Left lung (tissue), 10 donors: Measurements from ENCODE around the gene CCL13. TPM values are rescaled to one million over a fixed set of nuclear protein-coding genes. Genes with fewer than 3 reads are reported as not detected.
"Not testable (repeated sequence)": the region's sequence is repeated elsewhere in the genome, so short reads cannot be mapped to it uniquely, and the experiment has no call there.

Experiments
- ATAC-seq: fragments of 200-7000 bp; cut with Tn5 transposase; one replicate; pipeline ENCODE4 v1.9.1; 2020; ENCODE audit warnings: moderate library complexity
- DNase-seq, 4 donors: peaks; one replicate each; pipeline ENCODE4 v3.0.0-alpha.2; 2013 to 2020
- H3K27ac ChIP-seq, 2 donors: fragments of 200-600 bp; sonication (generic) in 1 of 2; one replicate each; pipeline versions ENCODE4 v1.5.0 to v1.8.0; 2020 to 2021
- H3K27me3 ChIP-seq, 2 donors: fragments of 200-600 bp; sonication (generic) in 1 of 2; one replicate each; pipeline versions ENCODE4 v1.5.0 to v1.8.0; 2020 to 2021
- H3K36me3 ChIP-seq, 2 donors: fragments of 200-600 bp; sonication (generic) in 1 of 2; one replicate each; pipeline versions ENCODE4 v1.5.0 to v1.8.0; 2020 to 2021
- H3K4me1 ChIP-seq, 2 donors: fragments of 200-600 bp; one replicate each; pipeline ENCODE4 v1.8.0; 2021
- H3K4me3 ChIP-seq, 2 donors: fragments of 200-600 bp; sonication (generic) in 1 of 2; one replicate each; pipeline versions ENCODE4 v1.5.0 to v1.8.0; 2020 to 2021; ENCODE audit warnings: mild to moderate bottlenecking in 1 of 2
- H3K9me3 ChIP-seq, 2 donors: fragments of 200-600 bp; sonication (generic) in 1 of 2; one replicate each; pipeline versions ENCODE4 v1.5.0 to v1.8.0; 2020 to 2021
- intact Hi-C, 2 donors: fragments of 100-400 bp; cut with DNase I; formaldehyde crosslinking; loops; one replicate each; pipeline versions ENCODE4 v1.11.2 to v1.14.2; 2022
- polyA plus RNA-seq, 6 donors: library from polyadenylated mRNA; unstranded; fragments of 120-200 nt; gene quantifications; one replicate each; pipeline ENCODE4 v1.2.1, GENCODE V29; 2013; ENCODE audit not compliant: insufficient read length in 6 of 6
- total RNA-seq, 2 donors: library from RNA; stranded (reverse); fragmentation: NEBNext Ultra II Directional; extraction: Animal tissue kit (Norgen Biotek cat#: 25700); gene quantifications; one replicate each; pipeline ENCODE4 v1.2.1, GENCODE V29; 2021
- TF ChIP-seq, protein P1 (sequence below), 2 donors: fragments of 200-600 bp; sonication (generic) in 1 of 2; IDR thresholded peaks; one replicate each; pipeline versions ENCODE4 v1.5.0 to v1.8.0; 2021; ENCODE audit warnings: antibody characterized with exemption in 2 of 2
- donor health status: DM: no; HTN: yes; CAD: no.
- donor health status: DM: no; HTN: no; CAD: no.

Gene CCL13
- total and polyA plus RNA-seq, 8 donors, result 0.74 to 29.3 (median 1.6) TPM; not detected in 1

DNA sequence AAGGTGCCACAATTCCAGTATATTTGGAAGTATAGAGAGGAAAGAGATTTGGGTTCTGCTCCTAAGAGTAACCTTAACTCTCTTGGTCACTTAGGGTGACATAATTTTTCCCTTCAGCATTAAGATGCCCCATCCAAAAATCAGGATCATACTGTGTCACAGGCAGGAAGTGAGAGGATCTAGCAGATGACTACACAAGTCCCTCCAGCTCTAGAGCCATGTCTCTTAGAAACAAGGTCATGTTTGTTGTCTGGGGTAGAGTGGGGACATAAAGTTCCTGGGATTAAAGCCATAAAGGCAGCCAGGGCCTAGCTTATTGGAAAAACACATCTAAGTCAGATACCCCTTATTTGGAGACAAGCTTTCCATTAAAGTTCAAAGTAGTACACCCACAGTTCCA lies 34.3 kb upstream of the CCL13 start:
- peaks cover 0 to 8% of the 10 kb centered on the region in 2 donors for H3K4me1 ChIP-seq
- H3K27ac ChIP-seq, result no peak overlapping the region
- DNase-seq (no peak), ATAC-seq (no peak)
- peaks cover 0 to 9% of the 10 kb centered on the region in 2 donors for H3K9me3 ChIP-seq
- H3K27me3 ChIP-seq, result no peaks in the 10 kb centered on the region
- TF ChIP-seq, protein P1, sequence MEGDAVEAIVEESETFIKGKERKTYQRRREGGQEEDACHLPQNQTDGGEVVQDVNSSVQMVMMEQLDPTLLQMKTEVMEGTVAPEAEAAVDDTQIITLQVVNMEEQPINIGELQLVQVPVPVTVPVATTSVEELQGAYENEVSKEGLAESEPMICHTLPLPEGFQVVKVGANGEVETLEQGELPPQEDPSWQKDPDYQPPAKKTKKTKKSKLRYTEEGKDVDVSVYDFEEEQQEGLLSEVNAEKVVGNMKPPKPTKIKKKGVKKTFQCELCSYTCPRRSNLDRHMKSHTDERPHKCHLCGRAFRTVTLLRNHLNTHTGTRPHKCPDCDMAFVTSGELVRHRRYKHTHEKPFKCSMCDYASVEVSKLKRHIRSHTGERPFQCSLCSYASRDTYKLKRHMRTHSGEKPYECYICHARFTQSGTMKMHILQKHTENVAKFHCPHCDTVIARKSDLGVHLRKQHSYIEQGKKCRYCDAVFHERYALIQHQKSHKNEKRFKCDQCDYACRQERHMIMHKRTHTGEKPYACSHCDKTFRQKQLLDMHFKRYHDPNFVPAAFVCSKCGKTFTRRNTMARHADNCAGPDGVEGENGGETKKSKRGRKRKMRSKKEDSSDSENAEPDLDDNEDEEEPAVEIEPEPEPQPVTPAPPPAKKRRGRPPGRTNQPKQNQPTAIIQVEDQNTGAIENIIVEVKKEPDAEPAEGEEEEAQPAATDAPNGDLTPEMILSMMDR (IDR thresholded peaks at IDR 0.05), result no peak
- intact Hi-C loops, result no loop called here
- H3K36me3 ChIP-seq, result no peaks in the 10 kb centered on the region
- no peak overlapping the region for H3K4me3 ChIP-seq

DNA sequence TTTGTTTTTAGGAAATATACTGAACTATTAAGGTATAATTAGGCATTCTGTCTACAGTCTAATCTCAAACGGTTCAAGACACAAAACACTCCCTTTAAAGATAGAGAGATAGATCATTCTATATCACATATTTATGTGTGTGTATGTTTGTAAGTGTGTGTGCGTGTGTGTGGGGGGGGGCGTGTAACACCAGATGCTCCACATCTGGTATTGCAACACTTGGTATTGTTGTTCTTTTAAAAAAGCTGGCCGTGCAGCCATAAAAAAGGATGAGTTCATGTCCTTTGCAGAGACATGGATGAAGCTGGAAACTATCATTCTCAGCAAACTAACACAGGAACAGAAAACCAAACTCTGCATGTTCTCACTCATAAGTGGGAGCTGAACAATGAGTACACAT lies 28.7 kb upstream of the CCL13 start:
- H3K27ac ChIP-seq, H3K4me1 ChIP-seq, H3K9me3 ChIP-seq, H3K4me3 ChIP-seq, H3K36me3 ChIP-seq, ATAC-seq, H3K27me3 ChIP-seq, intact Hi-C loops: not testable (repeated sequence)
- DNase-seq, result peak in 2 of 4 donors; percentile 78 to 84

DNA sequence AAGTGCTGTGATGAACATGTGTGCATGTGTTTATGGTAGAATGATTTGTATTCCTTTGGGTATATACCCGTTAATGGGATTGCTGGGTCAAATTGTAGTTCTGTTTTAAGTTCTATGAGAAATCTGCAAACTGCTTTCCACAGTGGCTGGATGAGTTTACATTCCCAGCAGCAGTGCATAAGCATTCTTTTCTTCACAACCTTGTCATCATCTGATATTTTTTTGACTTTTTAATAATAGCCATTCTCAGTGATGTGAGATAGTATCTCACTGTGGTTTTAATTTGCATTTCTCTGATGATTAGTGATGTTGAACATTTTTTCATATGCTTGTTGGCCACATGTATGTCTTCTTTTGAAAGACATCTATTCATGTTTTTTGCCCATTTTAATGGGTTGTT lies 18.6 kb upstream of the CCL13 start:
- Histone ChIP-seq H3K9me3 (no peaks in the 10 kb centered on the region), H3K36me3 (no peaks in the 10 kb centered on the region), H3K27me3 (peaks cover 0 to 5% of the 10 kb centered on the region in 2 donors), H3K4me3 (no peak overlapping the region), H3K27ac (no peak overlapping the region), H3K4me1 (no peaks in the 10 kb centered on the region)
- intact Hi-C loops, result no loop called here
- ATAC-seq, result no peak
- TF ChIP-seq, protein P1 (IDR thresholded peaks at IDR 0.05), result no peak
- no peak for DNase-seq

DNA sequence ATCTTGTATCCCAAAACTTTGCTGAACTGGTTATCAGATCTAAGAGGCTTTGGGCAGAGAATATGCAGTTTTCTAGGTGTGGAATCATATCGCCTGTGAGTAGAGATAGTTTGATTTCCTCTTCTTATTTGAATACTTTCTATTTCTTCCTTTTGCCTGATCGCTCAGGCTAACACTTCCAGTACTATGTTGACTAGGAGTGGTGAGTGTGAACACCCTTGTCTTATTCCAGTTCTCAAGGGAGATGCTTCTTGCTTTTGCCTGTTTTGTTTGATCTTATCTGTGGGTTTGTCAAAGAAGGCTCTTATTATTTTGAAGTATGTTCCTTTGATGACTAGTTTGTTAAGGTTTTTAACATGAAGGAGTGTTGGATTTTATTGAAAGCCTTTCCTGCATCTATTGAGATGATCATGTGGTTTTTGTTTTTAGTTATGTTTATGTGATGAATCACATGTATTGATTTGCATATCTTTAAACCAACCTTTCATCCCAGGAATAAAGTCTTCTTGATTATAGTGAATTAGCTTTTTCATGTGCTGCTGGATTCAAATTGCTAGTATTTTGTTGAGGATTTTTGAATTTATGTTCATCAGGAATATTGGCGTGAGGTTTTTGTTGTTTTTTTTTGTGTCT lies 17.0 kb upstream of the CCL13 start:
- DNase-seq, result no peak

DNA sequence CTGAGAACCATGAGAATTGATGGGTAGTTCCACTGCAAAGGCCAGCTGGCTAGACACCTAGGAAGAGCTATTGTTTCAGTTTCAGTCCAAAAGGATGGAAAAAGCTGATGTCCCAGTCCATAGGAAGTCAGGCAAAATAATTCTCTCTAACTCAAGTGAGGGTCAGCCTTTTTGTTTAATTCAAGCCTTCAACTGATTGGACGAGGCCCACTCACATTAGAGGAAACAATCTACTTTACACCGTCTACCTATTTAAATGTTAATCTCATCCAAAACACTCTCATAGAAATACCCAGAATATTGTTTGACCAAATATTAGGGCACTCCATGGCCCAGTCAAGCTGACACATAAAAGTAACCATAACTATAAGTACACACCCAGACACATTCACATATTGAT lies 14.4 kb upstream of the CCL13 start:
- Histone ChIP-seq H3K36me3 (no peaks in the 10 kb centered on the region), H3K27ac (no peak overlapping the region), H3K4me1 (no peaks in the 10 kb centered on the region), H3K9me3 (no peaks in the 10 kb centered on the region), H3K4me3 (no peak overlapping the region), H3K27me3 (peaks cover 0 to 5% of the 10 kb centered on the region in 2 donors)
- ATAC-seq (no peak), DNase-seq (no peak)
- intact Hi-C loops, result no loop called here
- TF ChIP-seq, protein P1 (IDR thresholded peaks at IDR 0.05), result no peak

More for the DNA sequence above, 17.0 kb upstream of the CCL13 start:
- intact Hi-C loops, result no loop called here
- Histone ChIP-seq H3K27me3 (peaks cover 0 to 5% of the 10 kb centered on the region in 2 donors), H3K27ac (no peak overlapping the region), H3K4me1 (no peaks in the 10 kb centered on the region), H3K4me3 (no peak overlapping the region), H3K36me3 (no peaks in the 10 kb centered on the region), H3K9me3 (no peaks in the 10 kb centered on the region)
- ATAC-seq, result no peak
- TF ChIP-seq, protein P1 (IDR thresholded peaks at IDR 0.05), result no peak

DNA sequence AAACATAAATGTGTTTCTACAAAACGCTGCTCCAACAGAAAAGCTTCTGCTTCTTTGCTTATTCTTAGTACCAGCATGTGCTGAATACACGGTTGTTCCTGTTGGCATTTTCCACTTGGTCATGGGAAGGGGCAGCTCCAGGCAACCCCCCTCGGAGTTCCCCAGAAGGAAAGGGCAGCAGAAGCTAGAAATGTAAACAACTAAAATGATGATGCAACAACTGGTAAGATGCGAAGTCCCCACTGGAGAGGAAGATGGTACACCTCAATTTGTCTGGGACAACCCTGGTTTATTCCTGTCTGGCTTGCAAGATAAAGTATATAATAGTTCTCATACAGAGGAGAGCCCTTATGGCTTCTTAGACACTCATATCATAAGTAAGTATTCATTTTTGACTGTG lies 9.2 kb upstream of the CCL13 start:
- TF ChIP-seq, protein P1 (IDR thresholded peaks at IDR 0.05), result no peak
- H3K27me3 ChIP-seq, result no peaks in the 10 kb centered on the region
- no peaks in the 10 kb centered on the region for H3K36me3 ChIP-seq
- H3K4me3 ChIP-seq, result no peak overlapping the region
- intact Hi-C loops, result no loop called here
- DNase-seq (no peak), ATAC-seq (no peak)
- no peaks in the 10 kb centered on the region for H3K4me1 ChIP-seq
- H3K27ac ChIP-seq, result no peak overlapping the region
- H3K9me3 ChIP-seq, result no peaks in the 10 kb centered on the region
